Left ventricle myocardium inferior (tissue), 1 donor: ENCODE results near the gene GAL3ST2. TPM values are rescaled to one million over a fixed set of nuclear protein-coding genes. Genes with fewer than 3 reads are reported as not detected.

ENCODE experiments used
- DNase-seq: peaks from one replicate; pipeline ENCODE4 v3.0.0-alpha.2; 2020
- H3K27ac ChIP-seq: fragments of 200-600 bp; replicated peaks from 2 replicates; pipeline ENCODE4 v1.8.0; 2021
- H3K27me3 ChIP-seq: fragments of 200-600 bp; 2 replicates; pipeline ENCODE4 v1.8.0; 2021; ENCODE audit warnings: low read depth
- H3K36me3 ChIP-seq: fragments of 200-600 bp; 2 replicates; pipeline ENCODE4 v1.8.0; 2021
- H3K4me1 ChIP-seq: fragments of 200-600 bp; 2 replicates; pipeline ENCODE4 v1.8.0; 2021
- H3K4me3 ChIP-seq: fragments of 200-600 bp; 2 replicates; pipeline ENCODE4 v1.8.0; 2021; ENCODE audit warnings: mild to moderate bottlenecking, moderate library complexity
- H3K9me3 ChIP-seq: fragments of 200-600 bp; replicated peaks from 2 replicates; pipeline ENCODE4 v1.8.0; 2021
- intact Hi-C: fragments of 100-400 bp; cut with micrococcal nuclease; formaldehyde crosslinking; loops from one replicate; pipeline ENCODE4 v1.11.0; 2022
- long read RNA-seq: library from polyadenylated mRNA; unstranded; transcript quantifications from one replicate; pipeline ENCODE4 v2.0.0, GENCODE V29; 2021
- total RNA-seq: library from RNA; stranded (reverse); fragmentation: NEBNext Ultra II Directional; extraction: Animal tissue kit (Norgen Biotek cat#: 25700); gene quantifications from one replicate; pipeline ENCODE4 v1.2.1, GENCODE V29; 2021
- TF ChIP-seq, protein P1 (sequence below): fragments of 200-600 bp; IDR thresholded peaks from 2 replicates; pipeline ENCODE4 v1.8.0; 2021; ENCODE audit warnings: antibody characterized with exemption, mild to moderate bottlenecking, borderline replicate concordance
- donor health status: DM: no; HTN: yes; CAD: no; lungs with severe emphysema.

GAL3ST2 gene
- not detected for total RNA-seq
- long read RNA-seq, result 0 reads

DNA sequence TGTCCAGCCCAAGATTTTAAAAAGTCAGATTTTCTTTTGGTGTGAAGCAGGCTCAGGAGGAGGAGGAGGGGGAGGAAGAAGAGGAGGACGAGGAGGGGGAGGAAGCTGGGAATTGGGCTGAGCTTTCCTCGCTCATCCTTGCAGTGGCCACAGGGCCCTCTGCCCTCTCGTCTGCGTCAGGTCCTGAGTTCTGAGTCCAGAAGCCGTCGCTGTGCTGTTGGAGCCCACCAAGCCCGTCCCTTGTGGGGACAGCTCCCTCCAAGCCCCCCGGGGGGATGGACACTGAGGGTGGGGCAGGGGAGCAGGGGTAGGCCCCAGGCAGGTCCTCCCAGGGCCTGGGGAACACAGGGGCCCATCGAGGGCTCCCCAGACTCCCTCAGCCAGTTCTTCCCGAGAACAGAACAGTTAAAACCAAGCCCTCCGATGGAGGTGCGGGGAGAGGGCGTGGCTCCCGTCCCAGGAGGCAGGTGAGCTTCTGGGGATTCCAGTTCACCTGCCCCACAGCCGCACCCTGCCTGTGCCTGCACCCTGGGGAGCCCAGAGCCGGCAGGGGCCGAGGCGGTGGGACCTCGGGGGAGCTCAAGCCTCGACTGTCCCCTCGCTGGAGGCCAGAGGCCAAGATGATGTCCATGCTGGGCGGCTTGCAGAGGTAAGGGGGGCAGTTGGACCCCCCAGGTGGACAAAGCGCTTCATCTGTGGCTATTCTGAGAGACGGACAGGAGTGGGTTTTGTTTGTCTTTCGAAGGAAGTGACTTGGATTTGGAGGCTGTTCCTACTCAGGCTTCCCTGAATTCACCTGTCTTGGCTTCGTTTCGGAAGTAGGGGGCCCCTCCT is at the start of gene GAL3ST2:
GAL3ST2 (plus strand) TSS at position 487 of the 834 bp plus-strand sequence; CDS start at position 621, 134 bp downstream.
- no peaks in the 10 kb centered on the region for H3K4me1 ChIP-seq
- intact Hi-C loops, result no loop called here
- no peak for DNase-seq
- peaks cover 8% of the 10 kb centered on the region for H3K9me3 ChIP-seq
- TF ChIP-seq, protein P1, sequence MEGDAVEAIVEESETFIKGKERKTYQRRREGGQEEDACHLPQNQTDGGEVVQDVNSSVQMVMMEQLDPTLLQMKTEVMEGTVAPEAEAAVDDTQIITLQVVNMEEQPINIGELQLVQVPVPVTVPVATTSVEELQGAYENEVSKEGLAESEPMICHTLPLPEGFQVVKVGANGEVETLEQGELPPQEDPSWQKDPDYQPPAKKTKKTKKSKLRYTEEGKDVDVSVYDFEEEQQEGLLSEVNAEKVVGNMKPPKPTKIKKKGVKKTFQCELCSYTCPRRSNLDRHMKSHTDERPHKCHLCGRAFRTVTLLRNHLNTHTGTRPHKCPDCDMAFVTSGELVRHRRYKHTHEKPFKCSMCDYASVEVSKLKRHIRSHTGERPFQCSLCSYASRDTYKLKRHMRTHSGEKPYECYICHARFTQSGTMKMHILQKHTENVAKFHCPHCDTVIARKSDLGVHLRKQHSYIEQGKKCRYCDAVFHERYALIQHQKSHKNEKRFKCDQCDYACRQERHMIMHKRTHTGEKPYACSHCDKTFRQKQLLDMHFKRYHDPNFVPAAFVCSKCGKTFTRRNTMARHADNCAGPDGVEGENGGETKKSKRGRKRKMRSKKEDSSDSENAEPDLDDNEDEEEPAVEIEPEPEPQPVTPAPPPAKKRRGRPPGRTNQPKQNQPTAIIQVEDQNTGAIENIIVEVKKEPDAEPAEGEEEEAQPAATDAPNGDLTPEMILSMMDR, result no peak
- no peak within 1 kb of the TSS for H3K27ac ChIP-seq
- no peaks in the 10 kb centered on the region for H3K36me3 ChIP-seq
- peaks cover 64% of the 10 kb centered on the region for H3K27me3 ChIP-seq
- H3K4me3 ChIP-seq, result no peak within 1 kb of the TSS

DNA sequence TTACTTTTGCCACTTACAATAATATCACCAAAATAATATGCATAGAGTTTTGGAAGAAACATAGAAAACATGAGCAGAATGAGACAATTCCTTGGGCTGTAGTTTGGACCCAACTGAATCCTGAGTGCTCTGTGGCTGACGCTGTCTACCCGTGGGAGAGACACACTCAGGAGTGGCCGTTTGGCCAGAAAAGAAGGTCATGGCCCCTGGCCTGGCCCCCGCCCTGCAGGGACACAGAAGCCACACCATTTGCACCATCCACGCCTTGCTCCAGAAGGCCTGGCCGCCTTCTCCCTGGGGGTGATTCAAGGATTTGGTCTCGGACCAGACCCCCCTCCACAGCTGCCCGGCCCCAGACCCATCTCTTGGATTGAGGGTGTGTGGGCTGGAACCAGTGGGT is 48.6 kb upstream of the GAL3ST2 start:
- peak overlapping the region; percentile 9 for H3K4me3 ChIP-seq
- no peaks in the 10 kb centered on the region for H3K9me3 ChIP-seq
- H3K27ac ChIP-seq, result peak overlapping the region; percentile 82
- intact Hi-C loops, result no loop called here
- peaks cover 9% of the 10 kb centered on the region for H3K4me1 ChIP-seq
- TF ChIP-seq, protein P1, result no peak
- H3K27me3 ChIP-seq, result no peaks in the 10 kb centered on the region
- H3K36me3 ChIP-seq, result peaks cover 25% of the 10 kb centered on the region
- no peak for DNase-seq

DNA sequence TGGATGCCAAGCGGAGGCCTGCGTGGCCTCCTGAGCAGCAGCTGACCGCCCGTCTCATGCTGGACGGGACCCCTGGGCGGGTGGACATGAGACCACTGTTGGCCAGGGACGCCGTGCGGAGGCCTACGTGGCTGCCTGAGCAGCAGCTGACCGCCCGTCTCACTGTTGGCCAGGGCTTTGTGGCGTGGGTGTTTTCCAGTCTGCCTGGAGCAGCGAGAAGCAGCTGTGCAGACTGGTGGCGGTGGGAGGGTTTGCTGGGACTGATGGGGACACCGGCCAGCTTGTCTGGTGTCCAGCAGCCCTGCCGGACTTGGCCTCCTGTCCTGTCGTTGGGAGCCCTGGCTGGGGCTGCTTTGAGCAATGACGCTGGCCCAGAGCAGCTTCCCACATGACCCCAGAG is 48.0 kb upstream of the GAL3ST2 start:
- peak overlapping the region; percentile 9 for H3K4me3 ChIP-seq
- peak overlapping the region; percentile 82 for H3K27ac ChIP-seq
- no peaks in the 10 kb centered on the region for H3K9me3 ChIP-seq
- intact Hi-C loops, result no loop called here
- peaks cover 12% of the 10 kb centered on the region for H3K4me1 ChIP-seq
- no peaks in the 10 kb centered on the region for H3K27me3 ChIP-seq
- TF ChIP-seq, protein P1, result no peak
- peaks cover 21% of the 10 kb centered on the region for H3K36me3 ChIP-seq
- peak; percentile 80 for DNase-seq

DNA sequence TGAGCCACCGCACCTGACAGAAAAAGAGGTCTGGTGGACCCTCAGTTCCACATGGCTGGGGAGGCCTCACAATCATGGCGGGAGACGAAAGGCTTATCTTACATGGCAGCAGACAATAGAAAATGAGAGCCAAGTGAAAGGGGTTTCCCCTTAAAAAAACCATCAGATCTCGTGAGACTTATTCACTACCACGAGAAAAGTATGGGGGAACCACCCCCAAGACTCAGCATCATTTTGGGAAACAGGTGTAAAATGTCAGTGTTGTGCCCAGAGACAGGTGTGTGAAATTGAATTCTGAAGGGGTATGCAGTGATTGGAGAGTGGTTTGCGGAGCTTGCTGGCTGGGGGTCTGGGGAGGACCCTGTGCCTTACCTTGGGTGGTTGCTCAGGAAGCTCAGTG is 46.8 kb upstream of the GAL3ST2 start:
- no peaks in the 10 kb centered on the region for H3K9me3 ChIP-seq
- H3K36me3 ChIP-seq, result peaks cover 12% of the 10 kb centered on the region
- no peak overlapping the region for H3K4me3 ChIP-seq
- intact Hi-C loops, result no loop called here
- H3K4me1 ChIP-seq, result peaks cover 22% of the 10 kb centered on the region
- TF ChIP-seq, protein P1, result no peak
- DNase-seq, result no peak
- H3K27ac ChIP-seq, result no peak overlapping the region
- H3K27me3 ChIP-seq, result no peaks in the 10 kb centered on the region

DNA sequence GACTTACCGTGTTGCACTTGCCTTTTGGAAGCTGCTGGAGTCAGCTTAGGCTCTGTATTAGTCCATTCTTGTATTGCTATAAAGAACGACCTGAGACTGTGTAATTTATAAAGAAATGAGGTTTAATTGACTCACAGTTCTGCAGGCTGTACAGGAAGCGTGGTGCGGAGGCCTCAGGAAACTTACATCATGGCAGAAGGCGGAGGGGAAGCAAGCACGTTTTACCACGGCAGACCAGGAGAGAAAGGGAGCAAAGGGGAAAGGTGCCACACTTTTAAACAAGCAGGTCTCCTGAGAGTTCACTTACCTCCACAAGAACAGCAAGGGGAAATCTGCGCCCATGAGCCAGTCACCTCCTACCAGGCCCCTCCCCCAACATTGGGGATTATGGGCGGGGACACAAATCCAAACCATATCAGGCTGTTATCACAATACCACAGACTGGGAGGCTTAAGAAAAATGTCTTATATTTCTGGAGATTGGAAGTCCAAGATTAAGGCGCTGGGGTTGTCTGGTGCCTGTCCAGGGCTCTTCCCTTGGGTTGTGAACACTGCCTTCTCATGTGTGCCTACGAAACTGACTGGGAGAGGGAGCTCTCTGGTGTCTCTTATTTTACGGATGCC is 45.8 kb upstream of the GAL3ST2 start:
- H3K27me3 ChIP-seq, result no peaks in the 10 kb centered on the region
- peaks cover 2% of the 10 kb centered on the region for H3K36me3 ChIP-seq
- H3K27ac ChIP-seq, result no peak overlapping the region
- H3K4me3 ChIP-seq, result no peak overlapping the region
- DNase-seq, result no peak
- intact Hi-C loops, result no loop called here
- TF ChIP-seq, protein P1, result no peak
- H3K9me3 ChIP-seq, result no peaks in the 10 kb centered on the region
- peaks cover 32% of the 10 kb centered on the region for H3K4me1 ChIP-seq
